Left ventricle myocardium inferior (tissue), 1 donor: ENCODE results near the gene KRT35. TPM values are rescaled to one million over a fixed set of nuclear protein-coding genes. Genes with fewer than 3 reads are reported as not detected.

ENCODE experiments used
- DNase-seq: peaks from one replicate; pipeline ENCODE4 v3.0.0-alpha.2; 2020
- H3K27ac ChIP-seq: fragments of 200-600 bp; replicated peaks from 2 replicates; pipeline ENCODE4 v1.8.0; 2021
- H3K27me3 ChIP-seq: fragments of 200-600 bp; 2 replicates; pipeline ENCODE4 v1.8.0; 2021; ENCODE audit warnings: low read depth
- H3K36me3 ChIP-seq: fragments of 200-600 bp; 2 replicates; pipeline ENCODE4 v1.8.0; 2021
- H3K4me1 ChIP-seq: fragments of 200-600 bp; 2 replicates; pipeline ENCODE4 v1.8.0; 2021
- H3K4me3 ChIP-seq: fragments of 200-600 bp; 2 replicates; pipeline ENCODE4 v1.8.0; 2021; ENCODE audit warnings: mild to moderate bottlenecking, moderate library complexity
- H3K9me3 ChIP-seq: fragments of 200-600 bp; replicated peaks from 2 replicates; pipeline ENCODE4 v1.8.0; 2021
- CTCF ChIP-seq: fragments of 200-600 bp; IDR thresholded peaks from 2 replicates; pipeline ENCODE4 v1.8.0; 2021; ENCODE audit warnings: antibody characterized with exemption, mild to moderate bottlenecking, borderline replicate concordance
- intact Hi-C: fragments of 100-400 bp; cut with micrococcal nuclease; formaldehyde crosslinking; loops from one replicate; pipeline ENCODE4 v1.11.0; 2022
- total RNA-seq: library from RNA; stranded (reverse); fragmentation: NEBNext Ultra II Directional; extraction: Animal tissue kit (Norgen Biotek cat#: 25700); gene quantifications from one replicate; pipeline ENCODE4 v1.2.1, GENCODE V29; 2021
- donor health status: DM: no; HTN: yes; CAD: no; lungs with severe emphysema.

KRT35 gene
- total RNA-seq, 1 donor from 2014 or later: not detected

- H3K4me1 ChIP-seq: no peaks in the 10 kb centered on the region
- no peak overlapping the region for H3K4me3 ChIP-seq
- no peak for TF ChIP-seq CTCF
- peaks cover 92% of the 10 kb centered on the region for H3K27me3 ChIP-seq
- H3K36me3 ChIP-seq: no peaks in the 10 kb centered on the region
- no peaks in the 10 kb centered on the region for H3K9me3 ChIP-seq
- DNase-seq: no peak
- intact Hi-C loops: no loop called here
- H3K27ac ChIP-seq: no peak overlapping the region
Observed at GRCh38 chr17:41484920-41485904, 4.3 kb upstream of the KRT35 start.

GRCh38 chr17:41483991-41484826 is 3.3 kb upstream of the KRT35 start:
- intact Hi-C loops: no loop called here
- H3K4me1 ChIP-seq: no peaks in the 10 kb centered on the region
- H3K4me3 ChIP-seq: no peak overlapping the region
- no peaks in the 10 kb centered on the region for H3K9me3 ChIP-seq
- no peak for TF ChIP-seq CTCF
- no peaks in the 10 kb centered on the region for H3K36me3 ChIP-seq
- H3K27ac ChIP-seq: no peak overlapping the region
- DNase-seq: no peak
- peaks cover 94% of the 10 kb centered on the region for H3K27me3 ChIP-seq

- intact Hi-C loops: no loop called here
- H3K27ac ChIP-seq: no peak overlapping the region
- H3K36me3 ChIP-seq: no peaks in the 10 kb centered on the region
- H3K9me3 ChIP-seq: no peaks in the 10 kb centered on the region
- no peak overlapping the region for H3K4me3 ChIP-seq
- TF ChIP-seq CTCF: no peak
- H3K4me1 ChIP-seq: no peaks in the 10 kb centered on the region
- peaks cover 87% of the 10 kb centered on the region for H3K27me3 ChIP-seq
- DNase-seq: no peak
Observed at GRCh38 chr17:41483531-41483930, 2.6 kb upstream of the KRT35 start.

- intact Hi-C loops: no loop called here
- H3K4me3 ChIP-seq: no peak overlapping the region
- H3K27me3 ChIP-seq: peaks cover 58% of the 10 kb centered on the region
- no peak for TF ChIP-seq CTCF
- DNase-seq: no peak
- H3K27ac ChIP-seq: no peak overlapping the region
- no peaks in the 10 kb centered on the region for H3K9me3 ChIP-seq
- no peaks in the 10 kb centered on the region for H3K4me1 ChIP-seq
- H3K36me3 ChIP-seq: no peaks in the 10 kb centered on the region
Observed at GRCh38 chr17:41480581-41480980, 370 bp downstream of the KRT35 start.

- H3K4me3 ChIP-seq: no peak overlapping the region
- DNase-seq: no peak
- no peak for TF ChIP-seq CTCF
- H3K4me1 ChIP-seq: no peaks in the 10 kb centered on the region
- no peaks in the 10 kb centered on the region for H3K36me3 ChIP-seq
- intact Hi-C loops: no loop called here
- H3K27me3 ChIP-seq: peaks cover 54% of the 10 kb centered on the region
- no peaks in the 10 kb centered on the region for H3K9me3 ChIP-seq
- no peak overlapping the region for H3K27ac ChIP-seq
Observed at GRCh38 chr17:41480136-41480535, 815 bp downstream of the KRT35 start.
